GM19240 (cell line): Measurements from ENCODE around the gene SAMD5.

Experiments used
- DNase-seq: peaks from one replicate; pipeline ENCODE4 v3.0.0; 2011; ENCODE audit warnings: low spot score; ENCODE audit not compliant: insufficient read length

SAMD5 gene

DNA sequence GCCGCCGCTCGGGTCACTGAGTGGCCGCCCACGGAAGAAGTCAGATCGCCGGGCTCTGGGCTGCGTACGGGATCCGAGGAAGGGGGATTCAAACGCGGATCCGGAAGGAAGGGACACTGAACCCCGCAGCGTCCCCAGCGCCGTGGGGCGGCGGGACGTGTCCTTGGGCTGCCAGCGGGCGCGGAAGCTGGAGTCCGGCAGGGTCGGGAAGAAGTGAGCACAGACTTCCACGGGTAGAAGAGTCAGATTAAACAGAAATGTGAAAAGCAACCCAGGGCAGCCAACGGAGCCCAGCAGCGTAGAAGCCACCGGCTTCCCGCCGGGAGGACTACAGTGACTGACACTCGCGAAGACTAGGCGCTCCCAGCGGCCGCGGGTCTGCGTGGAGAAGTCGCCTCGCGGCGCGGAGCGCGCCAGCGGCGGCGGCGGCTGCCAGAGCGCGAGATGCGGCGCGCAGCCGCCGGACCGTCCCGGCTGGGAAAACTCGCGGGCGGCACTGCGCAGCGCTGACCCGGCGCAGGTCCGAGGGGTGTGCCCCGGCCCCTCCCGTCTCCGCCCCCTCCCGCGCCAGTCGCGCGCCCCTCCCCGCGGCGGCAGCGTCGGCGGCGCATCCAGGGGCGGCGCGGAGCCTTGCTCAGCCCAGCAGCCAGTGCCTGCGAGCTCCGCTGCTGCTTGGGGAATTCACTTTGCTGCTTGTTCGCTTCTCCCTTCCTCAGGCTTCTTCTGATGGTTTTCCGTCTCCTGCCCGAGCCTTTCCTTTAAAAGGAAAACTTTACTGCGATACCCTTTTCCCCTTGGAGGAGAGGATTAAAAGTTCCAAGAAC, at the start of gene SAMD5:
Gene SAMD5, plus strand, starts transcription at position 649 of the 824 bp plus-strand sequence. CDS start 239 bp downstream, outside the sequence.
- DNase-seq = no peak

DNA sequence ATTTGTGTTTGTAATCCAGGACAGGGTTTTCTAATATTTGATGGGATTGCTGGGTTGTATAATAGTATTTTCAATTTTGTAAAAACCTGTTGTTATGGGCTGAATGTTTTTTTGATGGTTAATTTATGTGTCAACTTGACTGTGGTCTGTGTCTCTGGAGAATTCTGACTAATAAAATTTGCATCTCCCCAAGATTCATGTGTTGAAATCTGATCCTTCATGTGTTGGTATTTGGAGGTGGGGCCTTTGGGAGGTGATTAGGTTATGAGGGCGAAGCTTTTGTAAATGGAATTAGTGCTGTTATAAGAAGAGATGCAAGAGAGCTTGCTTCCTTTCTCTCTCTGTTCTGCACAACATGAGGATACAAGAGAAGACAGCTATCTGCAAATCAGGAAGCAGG, 48.7 kb upstream of the SAMD5 start:
- no peak for DNase-seq

DNA sequence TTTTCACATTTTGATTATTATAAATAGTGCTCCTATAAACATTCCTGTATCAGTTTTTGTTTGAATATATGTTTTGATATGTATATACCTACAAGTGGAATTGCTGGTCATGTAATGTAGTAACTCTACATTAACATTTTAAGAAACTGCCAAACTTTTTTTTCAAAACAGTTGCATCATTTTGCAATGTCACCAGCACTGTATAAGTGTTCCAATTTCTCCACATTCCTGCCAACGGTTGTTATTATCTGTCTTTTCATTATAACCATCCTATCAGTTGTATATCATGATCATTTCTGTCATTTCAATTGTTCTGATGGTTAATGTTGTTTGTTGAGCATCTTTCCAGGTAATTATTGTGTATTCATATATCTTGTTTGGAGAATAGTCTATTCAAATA, 44.8 kb upstream of the SAMD5 start:
- no peak for DNase-seq

DNA sequence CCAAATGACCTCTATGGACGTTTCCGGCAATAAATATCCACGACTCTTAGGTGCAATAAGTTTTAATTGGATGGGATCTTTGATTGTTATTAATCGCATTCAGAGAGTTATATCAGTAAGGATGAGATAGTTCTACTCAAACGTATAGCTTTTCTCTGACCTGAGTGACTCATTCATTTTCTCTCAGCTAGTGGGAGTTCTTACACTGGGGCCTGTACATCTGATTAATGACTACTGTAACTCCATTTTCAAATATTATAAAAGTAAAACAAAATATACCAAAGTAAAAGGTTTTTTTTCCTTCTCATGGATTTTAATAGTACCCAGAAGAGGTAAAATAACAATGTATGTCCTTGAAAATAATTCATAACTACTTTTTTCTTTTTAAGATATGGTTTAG, 41.1 kb upstream of the SAMD5 start:
- DNase-seq = no peak

DNA sequence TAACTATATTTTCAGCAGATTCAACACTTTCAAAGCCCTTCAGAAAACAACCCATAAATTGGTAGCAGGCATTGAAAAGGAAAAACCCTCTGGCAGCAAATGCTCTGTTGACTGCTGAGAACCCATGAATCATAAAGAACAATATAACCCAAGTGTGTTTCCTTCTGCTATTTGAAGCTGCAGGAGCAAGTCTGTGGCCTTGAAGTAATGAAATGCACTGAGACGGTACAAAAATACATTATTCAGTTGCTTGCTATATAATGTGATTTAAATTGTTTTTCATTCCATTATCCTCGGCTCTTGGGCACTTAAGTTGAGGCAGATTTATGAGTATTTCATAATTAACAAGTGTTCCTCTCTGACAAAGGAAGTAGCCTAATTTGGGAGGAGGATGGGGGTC, 40.6 kb upstream of the SAMD5 start:
- no peak for DNase-seq

DNA sequence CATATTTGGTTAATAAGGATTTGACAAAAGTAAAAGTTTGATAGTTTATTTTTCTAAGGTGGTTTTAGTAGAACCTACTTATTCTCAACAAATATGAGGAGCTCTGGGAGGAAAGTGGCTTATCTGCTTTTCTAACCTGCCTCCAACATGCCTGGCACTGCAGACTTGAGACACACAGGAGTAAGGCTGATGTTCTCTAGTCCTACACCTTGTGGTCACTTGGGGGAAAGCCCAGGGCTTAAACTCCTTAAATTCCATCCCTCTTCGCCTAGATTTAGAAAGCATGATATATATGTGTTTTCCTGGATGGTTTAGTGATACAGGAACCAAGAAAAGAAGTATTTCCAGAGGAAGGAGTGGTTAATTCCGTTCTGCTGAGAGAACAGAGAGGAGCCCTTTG, 39.9 kb upstream of the SAMD5 start:
- no peak for DNase-seq

DNA sequence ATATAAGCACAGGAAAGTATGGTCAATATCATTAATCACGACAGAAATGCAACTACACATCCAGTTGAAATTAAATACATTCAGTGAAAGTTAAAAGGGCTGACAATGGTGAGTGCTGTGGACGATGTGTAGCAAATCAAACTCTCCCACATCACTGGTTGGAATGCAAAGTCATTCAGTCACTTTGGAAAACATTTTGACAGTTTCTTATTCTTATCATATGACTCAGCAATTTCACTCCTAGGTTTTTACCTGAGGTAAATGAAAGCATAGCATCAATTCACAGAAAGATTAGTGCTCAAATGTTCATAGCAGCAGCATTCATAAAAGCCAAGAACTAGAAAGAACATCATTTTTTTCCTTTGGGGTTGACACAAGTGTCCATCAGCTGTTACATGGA, 28.6 kb upstream of the SAMD5 start:
- no peak for DNase-seq

DNA sequence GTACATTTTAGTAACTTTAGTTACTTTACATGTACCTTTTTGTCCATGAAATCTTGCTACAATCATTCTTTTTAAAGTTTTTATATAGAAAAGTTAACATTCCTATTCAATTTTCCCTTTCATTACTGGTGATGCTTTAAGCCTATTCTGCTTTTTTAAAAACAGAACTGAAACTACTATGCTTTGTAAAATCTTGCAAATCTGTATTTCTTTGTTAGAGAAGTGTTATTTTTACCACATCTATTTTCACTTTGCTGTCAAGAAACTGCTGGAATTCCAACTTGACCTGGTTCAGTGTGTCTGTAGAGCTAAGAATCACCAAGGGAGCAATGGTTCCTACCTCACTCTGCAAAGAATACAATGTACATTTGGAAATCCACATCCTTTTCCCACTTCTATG, 21.8 kb upstream of the SAMD5 start:
- DNase-seq = no peak

DNA sequence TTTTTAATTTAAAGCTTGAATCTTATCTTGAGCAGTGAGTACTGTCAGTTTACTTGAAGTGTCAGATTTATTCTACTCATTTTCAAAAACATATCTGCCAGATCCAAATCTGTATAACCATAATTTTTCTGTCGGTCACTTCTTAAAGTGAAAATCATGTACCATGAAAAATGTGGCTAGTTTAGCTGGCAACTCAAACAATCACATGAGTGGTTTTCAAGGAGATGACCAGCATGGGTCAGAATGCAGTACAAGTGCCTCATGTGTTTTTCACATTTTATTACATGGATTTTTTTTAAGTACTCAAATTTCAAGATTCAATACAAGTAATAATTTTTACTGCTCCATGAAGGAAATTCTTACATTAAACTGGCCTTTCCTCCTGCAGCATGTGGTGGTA, 11.0 kb upstream of the SAMD5 start:
- DNase-seq = no peak

DNA sequence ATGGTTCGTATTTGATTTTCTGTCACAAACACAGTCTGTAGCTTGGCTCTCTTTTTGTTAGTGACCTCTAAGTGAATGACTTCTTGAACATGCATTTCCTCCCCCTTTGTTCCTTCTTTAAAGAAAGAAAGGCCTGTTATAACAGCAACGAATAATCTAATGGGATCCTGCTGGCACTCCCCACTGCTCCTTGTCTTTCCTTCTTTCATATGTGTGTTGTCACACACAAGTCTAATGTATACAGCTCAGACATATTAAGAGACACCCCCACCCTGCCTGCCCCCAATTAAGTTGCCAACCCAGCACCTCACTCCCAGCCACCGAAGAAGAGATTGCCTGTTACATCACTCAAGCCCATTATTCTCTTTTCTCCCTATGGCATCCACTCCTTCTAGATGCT, 4.9 kb upstream of the SAMD5 start:
- DNase-seq = no peak

DNA sequence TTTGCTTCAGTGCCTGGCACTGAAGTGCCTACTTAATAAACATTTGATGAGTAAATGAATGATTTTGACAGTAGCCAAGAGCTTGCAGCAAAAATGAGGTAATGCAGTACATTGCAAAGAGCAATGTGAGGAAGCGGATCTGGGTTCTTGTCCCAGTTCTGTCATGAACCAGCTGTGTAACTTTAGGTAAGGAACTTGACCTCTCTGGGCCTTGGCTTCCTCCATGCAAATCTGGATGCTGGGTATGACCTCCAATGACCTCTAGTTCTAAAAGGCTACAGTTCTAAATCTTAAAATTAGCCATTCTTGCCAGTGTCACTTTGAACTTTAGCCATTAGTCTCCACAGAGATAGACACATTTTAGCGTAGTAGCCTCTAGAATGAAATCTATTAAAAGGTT, 3.6 kb upstream of the SAMD5 start:
- no peak for DNase-seq

DNA sequence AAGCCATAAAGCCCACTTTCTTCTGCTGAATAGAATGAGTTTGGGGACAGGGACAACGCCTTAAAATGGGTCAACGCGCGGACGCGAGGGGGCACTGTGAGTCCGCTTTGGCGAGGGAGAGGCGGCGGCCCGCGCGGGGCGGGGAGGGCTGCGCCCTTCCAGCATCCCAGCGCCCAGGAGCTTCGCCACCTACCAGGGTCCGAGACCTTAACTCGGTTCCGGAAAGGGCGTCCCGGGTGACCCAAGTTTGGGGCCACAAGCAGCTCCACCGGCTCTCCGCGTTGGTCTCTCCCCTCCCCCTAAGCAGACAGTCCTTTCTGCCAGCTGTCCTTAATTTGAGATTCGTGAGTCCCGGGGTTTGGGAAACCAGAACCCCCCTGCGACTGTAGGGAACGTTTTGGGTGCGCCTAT, 1.8 kb upstream of the SAMD5 start:
- no peak for DNase-seq

DNA sequence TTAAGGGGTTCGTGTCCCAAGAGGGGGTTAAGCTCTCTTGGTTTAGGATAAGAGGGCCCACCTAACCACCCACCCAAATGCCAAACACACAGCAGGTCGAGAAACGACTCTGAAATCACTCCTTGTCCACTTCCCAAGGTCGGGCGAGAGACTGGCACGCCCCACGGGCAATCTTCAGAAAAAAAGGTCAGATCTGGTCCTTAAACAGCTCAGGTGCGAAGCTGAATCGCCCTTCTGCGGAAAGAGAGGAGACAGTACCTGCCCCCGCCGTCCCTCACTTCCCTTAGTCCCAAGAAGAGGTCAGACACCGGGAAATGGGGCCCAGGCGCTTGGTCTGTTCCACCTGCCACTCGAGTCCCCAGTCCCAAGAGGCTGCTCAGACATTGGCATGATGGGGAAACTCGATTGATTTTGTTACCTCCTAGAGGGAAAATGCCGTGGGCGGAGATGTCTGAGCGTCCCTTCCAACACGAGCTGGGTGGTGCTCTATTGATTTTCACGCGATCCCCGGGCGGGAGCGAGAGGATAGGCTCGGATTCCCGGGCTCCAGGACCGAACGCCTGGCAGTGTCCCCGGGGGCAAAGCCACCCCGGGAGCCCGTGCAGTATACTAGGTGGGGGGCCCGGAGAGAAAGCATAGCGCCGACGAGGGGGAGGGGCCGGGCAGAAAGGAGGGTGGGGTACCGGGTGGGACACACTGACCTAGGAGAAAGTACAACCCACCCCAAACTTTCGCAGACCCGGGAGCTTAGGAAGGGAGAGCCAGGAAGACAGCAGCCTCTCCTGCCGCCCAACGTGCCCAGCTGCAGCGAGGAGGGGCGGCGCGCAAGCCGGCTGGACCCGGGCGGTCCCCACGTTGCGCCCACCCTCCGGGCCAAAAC, 1.1 kb upstream of the SAMD5 start:
- DNase-seq = no peak

DNA sequence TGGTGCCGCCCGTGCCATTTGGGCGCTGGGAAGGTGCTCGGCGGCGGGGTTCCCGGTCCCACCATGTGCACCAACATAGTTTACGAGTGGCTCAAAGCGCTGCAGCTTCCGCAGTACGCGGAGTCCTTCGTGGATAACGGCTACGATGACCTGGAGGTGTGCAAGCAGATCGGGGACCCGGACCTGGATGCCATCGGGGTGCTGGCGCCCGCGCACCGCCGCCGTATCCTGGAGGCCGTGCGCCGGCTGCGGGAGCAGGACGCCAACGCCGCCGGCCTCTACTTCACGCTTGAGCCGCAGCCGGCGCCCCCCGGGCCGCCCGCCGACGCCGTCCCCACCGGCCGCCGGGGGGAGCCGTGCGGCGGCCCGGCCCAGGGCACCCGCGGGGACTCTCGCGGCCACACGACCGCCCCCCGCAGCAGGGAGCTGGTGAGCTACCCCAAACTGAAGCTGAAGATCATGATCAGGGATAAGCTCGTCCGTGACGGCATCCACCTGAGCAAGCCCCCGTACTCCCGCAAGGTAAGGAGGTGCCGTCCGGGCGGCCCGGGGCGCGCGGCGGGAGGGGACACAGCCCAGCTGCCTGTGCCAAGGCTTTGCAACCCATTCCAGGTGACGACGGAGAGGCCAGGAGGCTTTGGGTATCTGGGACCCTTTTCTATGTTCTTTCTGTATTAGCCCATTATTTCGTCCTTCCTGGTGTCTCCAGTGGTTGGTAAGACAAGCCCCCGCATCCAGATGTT, 547 bp downstream of the SAMD5 start:
- no peak for DNase-seq

DNA sequence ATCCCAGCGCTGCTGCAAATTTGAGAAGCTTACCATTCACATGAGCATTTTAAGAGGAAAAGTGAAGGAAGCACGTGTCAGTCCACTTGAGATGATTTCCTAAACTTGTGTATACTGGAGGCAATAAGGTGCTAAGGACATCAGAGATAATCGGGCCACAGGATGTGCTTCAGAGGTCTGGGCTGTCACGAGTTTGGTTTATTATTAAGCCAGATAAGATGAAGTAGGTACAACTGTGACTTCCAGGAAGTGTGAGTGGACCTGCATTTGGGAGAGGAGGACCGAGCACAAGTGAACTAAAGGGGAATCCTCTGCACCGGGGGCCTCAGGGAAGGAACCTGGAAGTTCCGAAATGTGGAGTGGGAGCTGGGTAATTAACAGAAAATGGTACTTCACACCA, 1.4 kb downstream of the SAMD5 start:
- DNase-seq = no peak

DNA sequence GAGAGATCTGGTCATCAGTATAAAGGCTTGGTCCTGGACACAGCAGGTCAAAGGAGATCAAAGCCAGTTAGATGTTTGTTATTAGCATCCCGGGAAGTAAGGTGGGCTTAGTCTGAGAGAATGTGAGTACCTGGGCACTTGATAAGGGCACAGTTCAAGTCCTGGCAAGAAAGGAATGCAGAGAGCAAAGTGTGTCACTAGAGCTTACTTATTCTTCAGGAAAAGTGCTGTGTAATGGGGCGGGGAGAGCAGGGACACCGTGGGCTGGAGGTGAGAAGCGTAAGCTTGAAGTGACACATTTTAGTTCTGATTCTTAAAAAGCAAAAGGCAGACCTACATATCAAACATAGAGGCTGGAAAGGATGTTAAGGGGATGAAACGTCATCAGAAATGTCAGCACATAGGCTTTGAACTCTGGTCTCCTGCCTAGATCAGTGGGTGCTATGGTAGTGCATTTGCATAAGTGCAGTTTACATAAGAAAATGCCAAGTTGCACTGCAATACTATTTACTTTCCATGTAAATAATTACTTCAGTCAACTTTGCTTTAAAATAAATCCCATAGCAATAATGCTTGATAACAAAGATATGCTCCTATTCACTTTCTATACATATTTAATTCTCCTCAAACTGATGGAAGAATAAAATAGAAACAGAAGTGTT, 2.6 kb downstream of the SAMD5 start:
- no peak for DNase-seq

DNA sequence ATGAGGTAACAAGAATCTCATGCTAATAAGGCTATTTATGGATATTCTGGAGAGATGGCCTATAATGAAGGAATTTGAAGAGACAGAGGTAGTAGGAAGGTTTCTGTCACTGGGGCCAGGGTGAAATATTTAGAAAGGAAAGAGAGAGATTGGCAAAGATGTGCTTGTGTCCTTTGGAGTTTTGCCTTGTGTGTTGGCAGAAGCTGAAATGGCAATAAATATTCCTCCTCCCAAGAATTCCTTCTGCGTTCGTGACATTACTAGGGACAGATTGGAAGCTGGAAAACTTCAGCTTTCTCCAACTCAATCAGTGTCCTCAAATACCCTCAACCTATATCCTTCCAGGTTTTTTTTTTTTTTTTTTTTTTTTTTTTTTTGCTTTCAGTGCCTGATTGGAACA, 6.3 kb downstream of the SAMD5 start:
- no peak for DNase-seq

DNA sequence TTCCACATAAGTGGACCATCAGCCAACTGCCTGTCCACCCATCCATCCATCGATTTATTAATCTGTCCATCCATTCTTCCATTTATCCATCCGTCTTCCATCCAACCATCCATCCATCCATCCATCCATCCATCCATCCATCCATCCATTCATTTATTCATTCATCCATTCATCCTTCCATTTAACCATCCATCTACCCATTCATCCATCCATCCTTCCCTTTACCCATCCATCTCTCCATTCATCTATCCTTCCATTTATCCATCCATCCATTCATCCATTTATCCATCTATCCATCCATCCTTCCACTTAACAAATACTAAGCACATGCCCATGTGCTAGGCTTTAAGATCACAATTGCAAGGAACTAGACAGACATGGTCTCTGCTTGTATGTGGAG, 6.8 kb downstream of the SAMD5 start:
- no peak for DNase-seq

DNA sequence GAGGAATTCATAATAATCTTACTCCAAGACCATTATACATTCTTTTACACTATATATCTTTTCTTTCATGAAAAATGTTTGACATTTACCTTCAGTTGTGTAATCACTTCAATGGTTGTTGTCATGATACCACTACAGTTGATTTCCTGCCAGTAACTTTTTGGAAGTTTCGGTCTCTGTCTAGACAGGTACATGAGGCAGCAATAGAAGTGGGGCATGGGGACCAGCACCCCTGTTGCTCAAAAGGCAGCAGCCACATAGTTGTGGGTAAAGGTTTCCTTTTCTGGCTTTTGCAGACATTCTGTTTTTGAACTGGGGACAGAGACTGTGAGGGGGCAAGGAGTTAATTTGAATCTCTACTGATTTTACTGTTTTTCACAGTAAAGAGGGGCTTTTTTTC, 14.1 kb downstream of the SAMD5 start:
- no peak for DNase-seq

DNA sequence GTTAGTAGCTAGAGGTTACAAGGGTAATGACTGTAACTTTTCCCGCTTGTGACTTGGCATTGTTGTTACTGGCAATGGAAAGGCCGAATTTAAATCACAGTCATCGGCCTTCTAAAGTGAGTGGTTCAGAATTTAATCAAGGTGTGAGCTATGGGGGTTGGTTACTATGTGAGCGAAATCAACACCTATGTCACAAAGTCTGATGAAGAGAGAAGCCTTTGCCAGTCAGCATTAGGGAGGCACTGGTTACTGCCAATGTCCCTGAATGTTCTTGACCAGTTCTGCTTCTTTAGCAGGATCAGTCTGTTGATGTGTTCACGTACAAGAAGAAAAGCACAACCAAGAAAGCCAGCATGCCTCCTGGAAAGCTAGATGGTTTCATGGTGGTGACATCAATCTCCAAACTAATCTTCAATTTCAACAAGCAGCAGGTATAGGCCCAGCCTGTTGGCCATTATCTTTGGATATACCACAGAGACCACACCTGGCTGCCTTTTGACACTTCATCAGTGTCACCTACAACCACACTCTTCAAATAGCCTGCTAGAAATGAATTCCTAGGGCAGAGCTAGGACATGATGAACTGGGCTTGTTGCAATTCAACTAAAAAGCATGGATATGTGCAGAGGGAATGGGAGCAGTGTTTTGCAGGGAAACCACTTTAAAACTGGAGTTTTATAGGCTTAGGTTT, 17.2 kb downstream of the SAMD5 start:
- DNase-seq = no peak

DNA sequence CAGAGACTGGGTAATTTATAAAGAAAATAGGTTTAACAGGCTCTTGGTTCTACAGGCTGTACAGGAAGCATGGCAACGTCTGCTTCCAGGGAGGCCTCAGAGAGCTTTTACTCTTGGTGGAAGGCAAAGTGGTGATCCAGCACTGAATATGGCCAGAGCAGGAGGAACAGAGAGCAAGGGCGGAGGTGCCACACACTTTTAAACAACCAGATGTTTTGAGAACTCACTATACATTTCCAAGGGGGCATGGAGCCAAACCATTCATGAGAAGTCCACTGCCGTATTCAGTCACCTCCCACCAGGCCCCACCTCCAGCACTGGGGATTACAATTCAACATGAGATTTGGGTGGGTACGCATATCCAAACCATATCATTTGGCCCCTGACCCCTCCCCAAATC, 18.7 kb downstream of the SAMD5 start:
- DNase-seq = no peak
